DOHH2 (cell line): ENCODE results near the gene PPP6C.

ENCODE experiments used
- EZH2phosphoT487 ChIP-seq: fragments of 200-600 bp; sonication (generic); IDR thresholded peaks from 2 replicates; pipeline ENCODE4 v1.6.1; 2017; ENCODE audit warnings: borderline replicate concordance, mild to moderate bottlenecking, antibody characterized with exemption, low read length, moderate library complexity, mixed read lengths
- TF ChIP-seq, protein P1 (sequence below): fragments of 200-600 bp; sonication (generic); IDR thresholded peaks from one replicate; pipeline ENCODE4 v1.5.1; 2014; ENCODE audit warnings: antibody characterized with exemption, mild to moderate bottlenecking, low read depth, low read length; ENCODE audit not compliant: poor library complexity, severe bottlenecking

DNA sequence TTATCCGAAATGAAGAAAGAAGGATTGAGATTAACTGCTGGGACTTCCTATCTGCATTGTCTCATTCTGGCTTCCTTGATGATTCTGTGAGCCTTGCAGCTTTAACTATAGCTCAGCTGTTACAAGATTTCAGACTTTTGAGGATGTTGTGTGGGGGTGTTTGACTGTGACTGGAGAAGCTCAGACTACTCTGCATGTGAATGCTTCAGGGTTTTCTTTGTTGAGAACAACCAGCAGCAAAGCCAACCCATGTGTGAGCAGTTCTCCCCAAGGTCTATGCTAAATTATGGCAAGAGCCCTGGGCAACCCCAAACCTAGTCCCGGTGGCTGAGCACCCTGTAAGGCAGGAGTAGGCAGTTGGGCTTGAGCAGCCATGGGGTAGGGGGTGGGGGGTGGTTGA is 37.9 kb downstream of the PPP6C start:
- no peak for TF ChIP-seq EZH2phosphoT487
- TF ChIP-seq, protein P1, sequence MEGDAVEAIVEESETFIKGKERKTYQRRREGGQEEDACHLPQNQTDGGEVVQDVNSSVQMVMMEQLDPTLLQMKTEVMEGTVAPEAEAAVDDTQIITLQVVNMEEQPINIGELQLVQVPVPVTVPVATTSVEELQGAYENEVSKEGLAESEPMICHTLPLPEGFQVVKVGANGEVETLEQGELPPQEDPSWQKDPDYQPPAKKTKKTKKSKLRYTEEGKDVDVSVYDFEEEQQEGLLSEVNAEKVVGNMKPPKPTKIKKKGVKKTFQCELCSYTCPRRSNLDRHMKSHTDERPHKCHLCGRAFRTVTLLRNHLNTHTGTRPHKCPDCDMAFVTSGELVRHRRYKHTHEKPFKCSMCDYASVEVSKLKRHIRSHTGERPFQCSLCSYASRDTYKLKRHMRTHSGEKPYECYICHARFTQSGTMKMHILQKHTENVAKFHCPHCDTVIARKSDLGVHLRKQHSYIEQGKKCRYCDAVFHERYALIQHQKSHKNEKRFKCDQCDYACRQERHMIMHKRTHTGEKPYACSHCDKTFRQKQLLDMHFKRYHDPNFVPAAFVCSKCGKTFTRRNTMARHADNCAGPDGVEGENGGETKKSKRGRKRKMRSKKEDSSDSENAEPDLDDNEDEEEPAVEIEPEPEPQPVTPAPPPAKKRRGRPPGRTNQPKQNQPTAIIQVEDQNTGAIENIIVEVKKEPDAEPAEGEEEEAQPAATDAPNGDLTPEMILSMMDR, result no peak
